IPS-15b (cell line): ENCODE results near the gene OTX1.

ENCODE experiments used
- H3K27me3 ChIP-seq: one replicate; pipeline ENCODE4 v1.6.1; 2013; ENCODE audit warnings: low read length; ENCODE audit not compliant: control insufficient read depth, insufficient read depth
- H3K36me3 ChIP-seq: one replicate; pipeline ENCODE4 v1.6.1; 2013; ENCODE audit warnings: low read length; ENCODE audit not compliant: control insufficient read depth, insufficient read depth
- H3K4me1 ChIP-seq: one replicate; pipeline ENCODE4 v1.6.1; 2013; ENCODE audit warnings: mild to moderate bottlenecking, low read length; ENCODE audit not compliant: control insufficient read depth, insufficient read depth
- H3K4me3 ChIP-seq: one replicate; pipeline ENCODE4 v1.5.1; 2013; ENCODE audit warnings: low read depth, low read length
- H3K9ac ChIP-seq: one replicate; pipeline ENCODE4 v1.6.1; 2013; ENCODE audit warnings: low read depth, mild to moderate bottlenecking, low read length
- H3K9me3 ChIP-seq: one replicate; pipeline ENCODE4 v1.6.1; 2013; ENCODE audit warnings: mild to moderate bottlenecking, low read length; ENCODE audit not compliant: control insufficient read depth, insufficient read depth

OTX1 gene

GRCh38 chr2:63027220-63027619 lies 23.4 kb upstream of the OTX1 start:
- Histone ChIP-seq H3K4me3 (no peak overlapping the region), H3K27me3 (no peaks in the 10 kb centered on the region), H3K9ac (no peak overlapping the region), H3K4me1 (no peaks in the 10 kb centered on the region), H3K36me3 (no peaks in the 10 kb centered on the region), H3K9me3 (no peaks in the 10 kb centered on the region)

- Histone ChIP-seq H3K27me3 (no peaks in the 10 kb centered on the region), H3K9me3 (no peaks in the 10 kb centered on the region), H3K4me3 (no peak overlapping the region), H3K4me1 (no peaks in the 10 kb centered on the region), H3K9ac (no peak overlapping the region), H3K36me3 (no peaks in the 10 kb centered on the region)
Measured at GRCh38 chr2:63029058-63029457, 21.6 kb upstream of the OTX1 start.

GRCh38 chr2:63034526-63034925 lies 16.1 kb upstream of the OTX1 start:
- no peak overlapping the region for H3K9ac ChIP-seq
- H3K4me1 ChIP-seq, result no peaks in the 10 kb centered on the region
- no peak overlapping the region for H3K4me3 ChIP-seq
- H3K27me3 ChIP-seq, result no peaks in the 10 kb centered on the region
- H3K9me3 ChIP-seq, result no peaks in the 10 kb centered on the region
- no peaks in the 10 kb centered on the region for H3K36me3 ChIP-seq

- Histone ChIP-seq H3K4me3 (no peak overlapping the region), H3K9ac (no peak overlapping the region), H3K9me3 (no peaks in the 10 kb centered on the region), H3K27me3 (no peaks in the 10 kb centered on the region), H3K4me1 (no peaks in the 10 kb centered on the region), H3K36me3 (no peaks in the 10 kb centered on the region)
Measured at GRCh38 chr2:63035169-63035568, 15.5 kb upstream of the OTX1 start.

- Histone ChIP-seq H3K27me3 (no peaks in the 10 kb centered on the region), H3K36me3 (no peaks in the 10 kb centered on the region), H3K9me3 (no peaks in the 10 kb centered on the region), H3K4me1 (no peaks in the 10 kb centered on the region), H3K4me3 (no peak overlapping the region), H3K9ac (no peak overlapping the region)
Measured at GRCh38 chr2:63035660-63036059, 15.0 kb upstream of the OTX1 start.

- H3K9me3 ChIP-seq, result no peaks in the 10 kb centered on the region
- no peaks in the 10 kb centered on the region for H3K36me3 ChIP-seq
- no peak overlapping the region for H3K9ac ChIP-seq
- H3K4me3 ChIP-seq, result no peak overlapping the region
- H3K4me1 ChIP-seq, result no peaks in the 10 kb centered on the region
- no peaks in the 10 kb centered on the region for H3K27me3 ChIP-seq
Measured at GRCh38 chr2:63038034-63038433, 12.6 kb upstream of the OTX1 start.

- no peaks in the 10 kb centered on the region for H3K9me3 ChIP-seq
- peaks cover 7% of the 10 kb centered on the region for H3K4me1 ChIP-seq
- no peaks in the 10 kb centered on the region for H3K36me3 ChIP-seq
- no peak overlapping the region for H3K9ac ChIP-seq
- no peak overlapping the region for H3K4me3 ChIP-seq
- peaks cover 5% of the 10 kb centered on the region for H3K27me3 ChIP-seq
Measured at GRCh38 chr2:63040586-63040985, 10.0 kb upstream of the OTX1 start.

GRCh38 chr2:63041592-63041991 lies 9.0 kb upstream of the OTX1 start:
- Histone ChIP-seq H3K27me3 (peaks cover 15% of the 10 kb centered on the region), H3K9me3 (no peaks in the 10 kb centered on the region), H3K4me3 (no peak overlapping the region), H3K4me1 (peaks cover 18% of the 10 kb centered on the region), H3K36me3 (no peaks in the 10 kb centered on the region), H3K9ac (no peak overlapping the region)

- peaks cover 24% of the 10 kb centered on the region for H3K4me1 ChIP-seq
- H3K36me3 ChIP-seq, result no peaks in the 10 kb centered on the region
- H3K4me3 ChIP-seq, result peak overlapping the region; percentile 45
- no peak overlapping the region for H3K9ac ChIP-seq
- no peaks in the 10 kb centered on the region for H3K9me3 ChIP-seq
- H3K27me3 ChIP-seq, result peaks cover 45% of the 10 kb centered on the region
Measured at GRCh38 chr2:63044362-63045327, 6.0 kb upstream of the OTX1 start.

- Histone ChIP-seq H3K36me3 (no peaks in the 10 kb centered on the region), H3K9me3 (no peaks in the 10 kb centered on the region), H3K4me3 (peak overlapping the region; percentile 61), H3K9ac (no peak overlapping the region), H3K27me3 (peaks cover 58% of the 10 kb centered on the region), H3K4me1 (peaks cover 24% of the 10 kb centered on the region)
Measured at GRCh38 chr2:63046552-63046951, 4.1 kb upstream of the OTX1 start.

- H3K4me3 ChIP-seq, result peak overlapping the region; percentile 61
Measured at GRCh38 chr2:63046961-63047320, 3.7 kb upstream of the OTX1 start.

More at GRCh38 chr2:63046961-63047320, 3.7 kb upstream of the OTX1 start:
- Histone ChIP-seq H3K36me3 (no peaks in the 10 kb centered on the region), H3K9ac (no peak overlapping the region), H3K27me3 (peaks cover 62% of the 10 kb centered on the region), H3K4me1 (peaks cover 24% of the 10 kb centered on the region), H3K9me3 (no peaks in the 10 kb centered on the region)
